K562 (cell line): ENCODE data around the gene ICAM1. TPM values are rescaled to one million over a fixed set of nuclear protein-coding genes. Genes with fewer than 3 reads are reported as not detected.

Experiments used
- ATF2 ChIP-seq: sonication (generic); formaldehyde crosslinking; IDR thresholded peaks from 2 replicates; pipeline ENCODE4 v1.8.1; 2022; ENCODE audit warnings: missing genetic modification reagents
- ATF7 ChIP-seq: fragments of 450-650 bp; IDR thresholded peaks from 2 replicates; pipeline ENCODE4 v1.7.1; 2014; ENCODE audit warnings: mild to moderate bottlenecking, moderate library complexity
- BACH1 ChIP-seq: fragments of 200-800 bp; sonication (Bioruptor generic); IDR thresholded peaks from 2 replicates; pipeline ENCODE4 v1.6.1; 2016; ENCODE audit warnings: missing genetic modification characterization, missing compliant biosample characterization
- CCNT2 ChIP-seq: IDR thresholded peaks from 2 replicates; pipeline ENCODE4 v1.6.1; 2011; ENCODE audit warnings: borderline replicate concordance, low read depth, mild to moderate bottlenecking, moderate library complexity, mixed read lengths, low read length; ENCODE audit not compliant: insufficient read length; ENCODE audit errors: extremely low read depth
- DACH1 ChIP-seq: fragments of 450-650 bp; IDR thresholded peaks from 2 replicates; pipeline ENCODE4 v1.6.1; 2018; ENCODE audit not compliant: partially characterized antibody
- FOXP1 ChIP-seq: sonication (generic); formaldehyde crosslinking; IDR thresholded peaks from 2 replicates; pipeline ENCODE4 v1.8.0; 2022; ENCODE audit warnings: mild to moderate bottlenecking, missing genetic modification reagents
- HDAC3 ChIP-seq: fragments of 450-650 bp; IDR thresholded peaks from 2 replicates; pipeline ENCODE4 v1.6.1; 2018; ENCODE audit warnings: borderline replicate concordance, mild to moderate bottlenecking, moderate library complexity; ENCODE audit not compliant: partially characterized antibody
- MTA2 ChIP-seq: fragments of 450-650 bp; IDR thresholded peaks from 2 replicates; pipeline ENCODE4 v1.6.1; 2016; ENCODE audit warnings: low read depth
- POLR2A ChIP-seq: fragments of 450-650 bp; conservative IDR thresholded peaks from 2 replicates; pipeline ENCODE4 v1.6.1; 2016
- POLR2G ChIP-seq: fragments of 200-400 bp; formaldehyde crosslinking; IDR thresholded peaks from 2 replicates; pipeline ENCODE4 v1.6.1; 2017; ENCODE audit warnings: low read depth, mild to moderate bottlenecking, antibody characterized with exemption, low read length, moderate library complexity
- SP1 ChIP-seq: sonication (generic); formaldehyde crosslinking; IDR thresholded peaks from 2 replicates; pipeline ENCODE4 v1.8.1; 2022; ENCODE audit warnings: mild to moderate bottlenecking, missing genetic modification reagents
- SRSF9 ChIP-seq: fragments of 200-400 bp; formaldehyde crosslinking; IDR thresholded peaks from 2 replicates; pipeline ENCODE4 v1.6.1; 2017; ENCODE audit warnings: low read depth, low read length, borderline replicate concordance
- ZBTB9 ChIP-seq: fragments of 450-650 bp; formaldehyde crosslinking; IDR thresholded peaks from 2 replicates; pipeline ENCODE4 v1.4.0; 2020; ENCODE audit warnings: mild to moderate bottlenecking, moderate library complexity
- ZNF583 ChIP-seq: fragments of 250-450 bp; sonication (Bioruptor Pico); IDR thresholded peaks from 2 replicates; pipeline ENCODE4 v1.4.0; 2020
- ZNF830 ChIP-seq: fragments of 250-450 bp; sonication (Bioruptor Pico); IDR thresholded peaks from 2 replicates; pipeline ENCODE4 v1.5.0; 2021; ENCODE audit warnings: mild to moderate bottlenecking
- polyA plus RNA-seq, 8 experiments: library from polyadenylated mRNA; depleted of rRNA in 4 of 8; stranded (reverse) in 5 of 8; unstranded in 3 of 8; fragments of >200 nt; fragmentation: Nextera tagmentation in 2 of 8; fragmentation: Illumina TruSeq in 1 of 8; extraction: Ambion mirVana in 2 of 8; extraction: Trizol in 1 of 8; gene quantifications; 2 replicates each; pipeline versions ENCODE4 v1.2.1 to v1.2.3, GENCODE V29; 2011 to 2014; ENCODE audit warnings: inconsistent platforms in 1 of 8, missing spikeins in 1 of 8
- total RNA-seq, 7 experiments: library from RNA; depleted of rRNA in 6 of 7; stranded (reverse); fragments of >200 nt in 6 of 7; fragmentation: Illumina TruSeq in 2 of 7; extraction: Trizol in 2 of 7; gene quantifications; 2 replicates each; pipeline versions ENCODE4 v1.2.1 to v1.2.3, GENCODE V29; 2011 to 2021; ENCODE audit warnings: low replicate concordance in 1 of 7
- TF ChIP-seq, protein P1 (sequence below): sonication (generic); formaldehyde crosslinking; IDR thresholded peaks from 2 replicates; pipeline ENCODE4 v1.8.0; 2022; ENCODE audit warnings: mild to moderate bottlenecking, missing genetic modification reagents
- TF ChIP-seq, protein P2 (sequence below), 2 experiments: fragments of 450-650 bp; IDR thresholded peaks; 2 replicates each; pipeline ENCODE4 v1.6.1; 2018; ENCODE audit warnings: mild to moderate bottlenecking in 2 of 2, low read depth in 1 of 2; ENCODE audit not compliant: partially characterized antibody in 2 of 2
- TF ChIP-seq, protein P3 (sequence below): sonication (generic); formaldehyde crosslinking; IDR thresholded peaks from 2 replicates; pipeline ENCODE4 v1.8.1; 2023; ENCODE audit warnings: mild to moderate bottlenecking, missing genetic modification reagents

ICAM1 gene
- total and polyA plus RNA-seq, 9 of the 15 experiments (the other 6 are each of a cell fraction or from before 2014, with no cell fraction given) = 2.3 to 24.4 (median 13.4) TPM

DNA sequence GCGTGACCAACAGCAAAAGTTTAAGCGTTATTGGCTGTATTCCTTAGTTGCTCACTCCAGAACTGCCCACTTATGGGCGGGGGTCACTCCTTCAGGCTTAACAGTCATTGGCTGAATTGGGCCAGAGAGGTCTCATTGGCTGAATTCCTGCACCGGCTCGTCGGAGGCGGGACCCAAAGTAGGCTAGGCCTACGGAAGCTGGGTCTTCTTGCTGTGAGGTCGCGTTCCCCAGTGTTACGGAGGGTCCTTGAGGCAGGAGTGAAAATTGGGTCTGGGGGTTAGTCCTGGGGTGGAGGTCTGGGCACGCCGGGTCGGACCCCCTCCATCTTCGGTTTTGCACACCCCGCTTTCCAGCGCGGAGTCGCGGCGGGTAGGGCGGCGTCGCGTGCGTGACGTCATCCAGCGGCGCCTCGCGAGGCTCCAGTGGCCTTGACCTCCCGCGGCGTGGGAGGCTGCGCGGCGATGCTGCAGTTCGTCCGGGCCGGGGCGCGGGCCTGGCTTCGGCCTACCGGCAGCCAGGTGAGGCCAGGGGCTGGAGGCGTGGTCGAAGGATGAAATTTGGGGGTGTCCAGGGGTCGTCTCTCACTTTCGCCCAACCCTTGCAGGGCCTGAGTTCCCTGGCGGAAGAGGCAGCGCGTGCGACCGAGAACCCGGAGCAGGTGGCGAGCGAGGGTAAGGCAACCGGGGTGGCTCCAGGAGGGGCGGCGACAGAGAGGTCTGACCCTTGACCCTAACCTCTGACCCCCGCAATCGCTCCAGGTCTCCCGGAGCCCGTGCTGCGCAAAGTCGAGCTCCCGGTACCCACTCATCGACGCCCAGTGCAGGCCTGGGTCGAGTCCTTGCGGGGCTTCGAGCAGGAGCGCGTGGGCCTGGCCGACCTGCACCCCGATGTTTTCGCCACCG is 18.9 kb upstream of the ICAM1 start, which contains the start of gene MRPL4 (continued):
- TF ChIP-seq, protein P1, sequence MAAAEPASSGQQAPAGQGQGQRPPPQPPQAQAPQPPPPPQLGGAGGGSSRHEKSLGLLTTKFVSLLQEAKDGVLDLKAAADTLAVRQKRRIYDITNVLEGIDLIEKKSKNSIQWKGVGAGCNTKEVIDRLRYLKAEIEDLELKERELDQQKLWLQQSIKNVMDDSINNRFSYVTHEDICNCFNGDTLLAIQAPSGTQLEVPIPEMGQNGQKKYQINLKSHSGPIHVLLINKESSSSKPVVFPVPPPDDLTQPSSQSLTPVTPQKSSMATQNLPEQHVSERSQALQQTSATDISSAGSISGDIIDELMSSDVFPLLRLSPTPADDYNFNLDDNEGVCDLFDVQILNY = no peak
- TF ChIP-seq CCNT2 (peak; percentile 43), ATF2 (CRISPR knock-in tag) (peak; percentile 88), ZNF830 (CRISPR knock-in tag) (no peak), POLR2G (peak; percentile 98), ZBTB9 (CRISPR knock-in tag) (peak; percentile 78; the same call in 1 of the 2 replicates), MTA2 (0 out of 2 replicates have a peak, but pooled peaks have one; percentile 44), ATF7 (peak; percentile 98), HDAC3 (no peak), FOXP1 (peak; percentile 11; the same call in 1 of the 2 replicates), ZNF583 (CRISPR knock-in tag) (no peak), SRSF9 (no peak), BACH1 (no peak), SP1 (peak; percentile 97), DACH1 (peak; percentile 46), POLR2A (peak; percentile 90)
- TF ChIP-seq, protein P2, sequence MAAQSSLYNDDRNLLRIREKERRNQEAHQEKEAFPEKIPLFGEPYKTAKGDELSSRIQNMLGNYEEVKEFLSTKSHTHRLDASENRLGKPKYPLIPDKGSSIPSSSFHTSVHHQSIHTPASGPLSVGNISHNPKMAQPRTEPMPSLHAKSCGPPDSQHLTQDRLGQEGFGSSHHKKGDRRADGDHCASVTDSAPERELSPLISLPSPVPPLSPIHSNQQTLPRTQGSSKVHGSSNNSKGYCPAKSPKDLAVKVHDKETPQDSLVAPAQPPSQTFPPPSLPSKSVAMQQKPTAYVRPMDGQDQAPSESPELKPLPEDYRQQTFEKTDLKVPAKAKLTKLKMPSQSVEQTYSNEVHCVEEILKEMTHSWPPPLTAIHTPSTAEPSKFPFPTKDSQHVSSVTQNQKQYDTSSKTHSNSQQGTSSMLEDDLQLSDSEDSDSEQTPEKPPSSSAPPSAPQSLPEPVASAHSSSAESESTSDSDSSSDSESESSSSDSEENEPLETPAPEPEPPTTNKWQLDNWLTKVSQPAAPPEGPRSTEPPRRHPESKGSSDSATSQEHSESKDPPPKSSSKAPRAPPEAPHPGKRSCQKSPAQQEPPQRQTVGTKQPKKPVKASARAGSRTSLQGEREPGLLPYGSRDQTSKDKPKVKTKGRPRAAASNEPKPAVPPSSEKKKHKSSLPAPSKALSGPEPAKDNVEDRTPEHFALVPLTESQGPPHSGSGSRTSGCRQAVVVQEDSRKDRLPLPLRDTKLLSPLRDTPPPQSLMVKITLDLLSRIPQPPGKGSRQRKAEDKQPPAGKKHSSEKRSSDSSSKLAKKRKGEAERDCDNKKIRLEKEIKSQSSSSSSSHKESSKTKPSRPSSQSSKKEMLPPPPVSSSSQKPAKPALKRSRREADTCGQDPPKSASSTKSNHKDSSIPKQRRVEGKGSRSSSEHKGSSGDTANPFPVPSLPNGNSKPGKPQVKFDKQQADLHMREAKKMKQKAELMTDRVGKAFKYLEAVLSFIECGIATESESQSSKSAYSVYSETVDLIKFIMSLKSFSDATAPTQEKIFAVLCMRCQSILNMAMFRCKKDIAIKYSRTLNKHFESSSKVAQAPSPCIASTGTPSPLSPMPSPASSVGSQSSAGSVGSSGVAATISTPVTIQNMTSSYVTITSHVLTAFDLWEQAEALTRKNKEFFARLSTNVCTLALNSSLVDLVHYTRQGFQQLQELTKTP (IDR thresholded peaks at IDR 0.05; ENCODE audit: low read depth in 1 of 2, partially characterized antibody in 2 of 2) = no peak
- TF ChIP-seq, protein P3, sequence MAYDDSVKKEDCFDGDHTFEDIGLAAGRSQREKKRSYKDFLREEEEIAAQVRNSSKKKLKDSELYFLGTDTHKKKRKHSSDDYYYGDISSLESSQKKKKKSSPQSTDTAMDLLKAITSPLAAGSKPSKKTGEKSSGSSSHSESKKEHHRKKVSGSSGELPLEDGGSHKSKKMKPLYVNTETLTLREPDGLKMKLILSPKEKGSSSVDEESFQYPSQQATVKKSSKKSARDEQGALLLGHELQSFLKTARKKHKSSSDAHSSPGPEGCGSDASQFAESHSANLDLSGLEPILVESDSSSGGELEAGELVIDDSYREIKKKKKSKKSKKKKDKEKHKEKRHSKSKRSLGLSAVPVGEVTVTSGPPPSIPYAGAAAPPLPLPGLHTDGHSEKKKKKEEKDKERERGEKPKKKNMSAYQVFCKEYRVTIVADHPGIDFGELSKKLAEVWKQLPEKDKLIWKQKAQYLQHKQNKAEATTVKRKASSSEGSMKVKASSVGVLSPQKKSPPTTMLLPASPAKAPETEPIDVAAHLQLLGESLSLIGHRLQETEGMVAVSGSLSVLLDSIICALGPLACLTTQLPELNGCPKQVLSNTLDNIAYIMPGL (CRISPR knock-in tag) = peak; percentile 47; the same call in 1 of the 2 replicates
